ENCODE results near the gene PPARA. TPM values are rescaled to one million over a fixed set of nuclear protein-coding genes. Genes with fewer than 3 reads are reported as not detected.

Gene PPARA
- total RNA-seq, 2 donors from 2014 or later: 15.4 to 18.6 TPM

GRCh38 chr22:46240073-46240472 is 89.7 kb downstream of the PPARA start:
- no peak for DNase-seq
- Mint-ChIP-seq H3K9me3 (no peaks in the 10 kb centered on the region), H3K27ac (no peak overlapping the region), H3K36me3 (ENCODE audit: low read depth) (peaks cover 31% of the 10 kb centered on the region), H3K4me1 (no peaks in the 10 kb centered on the region), H3K27me3 (ENCODE audit: insufficient read depth) (no peaks in the 10 kb centered on the region), H3K4me3 (no peak overlapping the region)
- peaks cover 3% of the 10 kb centered on the region for H3K36me3 ChIP-seq (ENCODE audit: control insufficient read depth, insufficient read depth, low read length)
- no peaks in the 10 kb centered on the region for H3K9me3 ChIP-seq (ENCODE audit: control insufficient read depth, low read length)
- no peak overlapping the region for H3K27ac ChIP-seq (ENCODE audit: low read depth, low read length)
- TF ChIP-seq, protein P1, sequence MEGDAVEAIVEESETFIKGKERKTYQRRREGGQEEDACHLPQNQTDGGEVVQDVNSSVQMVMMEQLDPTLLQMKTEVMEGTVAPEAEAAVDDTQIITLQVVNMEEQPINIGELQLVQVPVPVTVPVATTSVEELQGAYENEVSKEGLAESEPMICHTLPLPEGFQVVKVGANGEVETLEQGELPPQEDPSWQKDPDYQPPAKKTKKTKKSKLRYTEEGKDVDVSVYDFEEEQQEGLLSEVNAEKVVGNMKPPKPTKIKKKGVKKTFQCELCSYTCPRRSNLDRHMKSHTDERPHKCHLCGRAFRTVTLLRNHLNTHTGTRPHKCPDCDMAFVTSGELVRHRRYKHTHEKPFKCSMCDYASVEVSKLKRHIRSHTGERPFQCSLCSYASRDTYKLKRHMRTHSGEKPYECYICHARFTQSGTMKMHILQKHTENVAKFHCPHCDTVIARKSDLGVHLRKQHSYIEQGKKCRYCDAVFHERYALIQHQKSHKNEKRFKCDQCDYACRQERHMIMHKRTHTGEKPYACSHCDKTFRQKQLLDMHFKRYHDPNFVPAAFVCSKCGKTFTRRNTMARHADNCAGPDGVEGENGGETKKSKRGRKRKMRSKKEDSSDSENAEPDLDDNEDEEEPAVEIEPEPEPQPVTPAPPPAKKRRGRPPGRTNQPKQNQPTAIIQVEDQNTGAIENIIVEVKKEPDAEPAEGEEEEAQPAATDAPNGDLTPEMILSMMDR (conservative IDR thresholded peaks at IDR 0.05): no peak
- no peak overlapping the region for H3K9ac ChIP-seq (ENCODE audit: extremely low read depth, low read length, poor library complexity, severe bottlenecking)
- H3K27me3 ChIP-seq (ENCODE audit: control insufficient read depth, insufficient read depth, low read length, poor library complexity, severe bottlenecking): no peaks in the 10 kb centered on the region
- H3K4me1 ChIP-seq (ENCODE audit: control insufficient read depth, insufficient read depth, low read length): no peaks in the 10 kb centered on the region
- no peak overlapping the region for H3K4me3 ChIP-seq (ENCODE audit: low read length)
- WGBS, 2 experiments (ENCODE audit: insufficient coverage in 1 of 2, insufficient read length in 1 of 2): 98 to 100% methylated on average over 2 of the region's 2 CpGs

DNA sequence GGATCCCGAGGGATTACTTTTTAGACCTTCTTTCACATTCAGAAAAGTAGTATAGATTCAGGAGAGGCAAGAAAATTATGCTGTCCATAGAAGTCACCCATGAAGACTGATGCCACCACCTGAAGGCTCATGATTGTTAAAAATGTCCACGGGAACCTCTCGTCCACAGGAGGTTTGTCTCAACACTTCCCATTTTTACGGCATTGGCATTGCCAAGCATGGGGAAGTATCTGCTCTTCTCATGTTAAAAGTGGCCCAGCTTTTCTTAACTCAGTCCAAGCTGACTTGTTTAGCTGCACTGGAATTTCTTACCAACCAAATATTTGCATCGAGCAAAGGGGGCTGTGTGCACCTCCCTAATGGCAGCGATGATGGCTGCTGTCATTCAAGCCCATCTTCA is 90.2 kb downstream of the PPARA start:
- H3K27me3 Mint-ChIP-seq (ENCODE audit: insufficient read depth): no peaks in the 10 kb centered on the region
- no peak overlapping the region for H3K4me3 ChIP-seq (ENCODE audit: low read length)

DNA sequence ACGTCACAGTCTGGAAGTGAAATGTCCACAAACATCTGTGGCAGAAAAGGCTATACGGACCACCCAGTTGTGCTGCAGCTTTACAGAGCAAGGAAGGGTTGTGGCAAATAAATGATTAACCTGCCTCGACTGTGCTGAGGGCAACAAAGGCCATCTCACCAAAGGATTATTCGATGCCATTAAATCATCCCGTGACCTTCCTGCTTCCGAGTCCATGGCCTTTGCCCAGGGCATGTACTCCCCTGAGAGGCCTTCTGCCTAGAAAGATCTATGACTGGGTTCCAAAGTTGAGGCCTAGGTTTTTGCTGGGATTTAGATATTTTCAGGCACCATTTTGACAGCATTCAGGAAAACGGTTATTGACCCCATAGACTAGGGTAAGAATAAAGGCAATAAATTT is 90.6 kb downstream of the PPARA start:
- no peaks in the 10 kb centered on the region for H3K9me3 Mint-ChIP-seq
- 85 to 86% methylated on average over 4 to 7 of the region's 7 CpGs for WGBS, 2 experiments (ENCODE audit: insufficient coverage in 1 of 2, insufficient read length in 1 of 2)
- Histone ChIP-seq H3K27ac (ENCODE audit: low read depth, low read length) (no peak overlapping the region), H3K36me3 (ENCODE audit: control insufficient read depth, insufficient read depth, low read length) (peaks cover 3% of the 10 kb centered on the region), H3K9ac (ENCODE audit: extremely low read depth, low read length, poor library complexity, severe bottlenecking) (no peak overlapping the region), H3K9me3 (ENCODE audit: control insufficient read depth, low read length) (no peaks in the 10 kb centered on the region), H3K4me1 (ENCODE audit: control insufficient read depth, insufficient read depth, low read length) (no peaks in the 10 kb centered on the region), H3K4me3 (ENCODE audit: low read length) (no peak overlapping the region), H3K27me3 (ENCODE audit: control insufficient read depth, insufficient read depth, low read length, poor library complexity, severe bottlenecking) (no peaks in the 10 kb centered on the region)
- TF ChIP-seq, protein P1 (conservative IDR thresholded peaks at IDR 0.05): no peak
- peaks cover 28% of the 10 kb centered on the region for H3K36me3 Mint-ChIP-seq (ENCODE audit: low read depth)
- no peaks in the 10 kb centered on the region for H3K27me3 Mint-ChIP-seq (ENCODE audit: insufficient read depth)
- H3K4me1 Mint-ChIP-seq: no peaks in the 10 kb centered on the region
- H3K27ac Mint-ChIP-seq: no peak overlapping the region
- DNase-seq: no peak
- no peak overlapping the region for H3K4me3 Mint-ChIP-seq

More for the DNA sequence above, 90.2 kb downstream of the PPARA start:
- Histone ChIP-seq H3K9me3 (ENCODE audit: control insufficient read depth, low read length) (no peaks in the 10 kb centered on the region), H3K27ac (ENCODE audit: low read depth, low read length) (no peak overlapping the region), H3K36me3 (ENCODE audit: control insufficient read depth, insufficient read depth, low read length) (peaks cover 3% of the 10 kb centered on the region), H3K27me3 (ENCODE audit: control insufficient read depth, insufficient read depth, low read length, poor library complexity, severe bottlenecking) (no peaks in the 10 kb centered on the region), H3K4me1 (ENCODE audit: control insufficient read depth, insufficient read depth, low read length) (no peaks in the 10 kb centered on the region), H3K9ac (ENCODE audit: extremely low read depth, low read length, poor library complexity, severe bottlenecking) (no peak overlapping the region)
- WGBS, 2 experiments (ENCODE audit: insufficient coverage in 1 of 2, insufficient read length in 1 of 2): 95 to 96% methylated on average over 6 of the region's 6 CpGs
- no peaks in the 10 kb centered on the region for H3K9me3 Mint-ChIP-seq
- peaks cover 27% of the 10 kb centered on the region for H3K36me3 Mint-ChIP-seq (ENCODE audit: low read depth)
- TF ChIP-seq, protein P1 (conservative IDR thresholded peaks at IDR 0.05): no peak
- H3K4me3 Mint-ChIP-seq: no peak overlapping the region
- no peaks in the 10 kb centered on the region for H3K4me1 Mint-ChIP-seq
- no peak for DNase-seq
- no peak overlapping the region for H3K27ac Mint-ChIP-seq
